Stomach (tissue), 9 donors: ENCODE results near the gene KNOP1. TPM values are rescaled to one million over a fixed set of nuclear protein-coding genes. Genes with fewer than 3 reads are reported as not detected.

Experiments
- DNase-seq, 2 donors: peaks; one replicate each; pipeline versions ENCODE4 v3.0.0 to v3.0.0-alpha.2; 2013 to 2019
- H3K27ac ChIP-seq, 5 donors: fragments of 200-600 bp in 4 of 5; sonication (generic) in 4 of 5; one replicate each; pipeline ENCODE4 v1.5.1; 2013 to 2019; ENCODE audit warnings: mild to moderate bottlenecking in 1 of 5, moderate library complexity in 1 of 5
- H3K27me3 ChIP-seq, 3 donors: fragments of 200-600 bp; sonication (generic); one replicate each; pipeline ENCODE4 v1.5.1; 2017 to 2019; ENCODE audit warnings: mixed run types in 1 of 3
- H3K36me3 ChIP-seq, 4 donors: fragments of 200-600 bp; sonication (generic); 1 replicate in 3 of 4; 2 replicates in 1 of 4; pipeline ENCODE4 v1.5.1; 2016 to 2019
- H3K4me1 ChIP-seq, 4 donors: fragments of 200-600 bp; sonication (generic); one replicate each; pipeline ENCODE4 v1.5.1; 2016 to 2019
- H3K4me3 ChIP-seq, 4 donors: fragments of 200-600 bp; sonication (generic) in 3 of 4; one replicate each; pipeline ENCODE4 v1.5.1; 2016 to 2019; ENCODE audit warnings: mild to moderate bottlenecking in 1 of 4
- H3K9me3 ChIP-seq, 4 donors: fragments of 200-600 bp; sonication (generic); one replicate each; pipeline ENCODE4 v1.5.1; 2016 to 2019
- CTCF ChIP-seq, 7 experiments: fragments of 450-650 bp in 4 of 7; fragments of 200-600 bp in 3 of 7; sonication (generic) in 3 of 7; IDR thresholded peaks; one replicate each; pipeline ENCODE4 v1.5.1; 2016 to 2019; ENCODE audit warnings: antibody characterized with exemption in 7 of 7, control low read depth in 2 of 7, mild to moderate bottlenecking in 1 of 7
- EP300 ChIP-seq: sonication (generic); formaldehyde crosslinking; IDR thresholded peaks from one replicate; pipeline ENCODE4 v1.6.1; 2017; ENCODE audit warnings: antibody characterized with exemption
- POLR2A ChIP-seq, 4 donors: fragments of 450-650 bp; IDR thresholded peaks; one replicate each; pipeline ENCODE4 v1.6.1; 2016; ENCODE audit warnings: antibody characterized with exemption in 4 of 4, control low read depth in 2 of 4, mild to moderate bottlenecking in 1 of 4, moderate library complexity in 1 of 4
- POLR2AphosphoS5 ChIP-seq, 3 donors: sonication (generic); formaldehyde crosslinking; IDR thresholded peaks; one replicate each; pipeline ENCODE4 v1.6.1; 2016; ENCODE audit warnings: antibody characterized with exemption in 3 of 3
- WGBS, 5 donors: extraction: QIAGEN DNeasy Blood & Tissue Kit in 3 of 5; methylation state at CpG; one replicate each; pipeline versions ENCODE4 v1.1.5 to v1.1.7; 2013 to 2018; 5-methylcytosine and 5-hydroxymethylcytosine counted together
- intact Hi-C: fragments of 100-400 bp; cut with DNase I; formaldehyde crosslinking; loops from one replicate; pipeline ENCODE4 v1.15.1; 2023; ENCODE audit warnings: low total_unique reads
- polyA plus RNA-seq, 3 donors: library from polyadenylated mRNA; stranded (reverse); fragments of 200-250 nt; gene quantifications; one replicate each; pipeline ENCODE4 v1.2.3, GENCODE V29; 2013
- total RNA-seq, 5 donors: library from RNA; depleted of rRNA; stranded (reverse); fragments of >200 nt; gene quantifications; one replicate each; pipeline versions ENCODE4 v1.1.0 to v1.2.3, GENCODE V29; 2014 to 2016
- donor health status: healthy with polysubstance abuse.
- donor health status: Bipolar disorder and iron deficiency.
- donor health status: healthy.

Gene KNOP1
- total and polyA plus RNA-seq, 8 donors = 7.2 to 26.3 (median 13.3) TPM

GRCh38 chr16:19655242-19655777 is 62.7 kb downstream of the KNOP1 start:
- H3K27me3 ChIP-seq = no peaks in the 10 kb centered on the region
- 80 to 85% (median 83%) methylated on average over 9 of the region's 9 CpGs for WGBS, 5 donors
- DNase-seq = no peak
- no peak overlapping the region for H3K27ac ChIP-seq
- intact Hi-C loops = no loop called here
- TF ChIP-seq CTCF (IDR thresholded peaks at IDR 0.05) (no peak), POLR2AphosphoS5 (IDR thresholded peaks at IDR 0.05) (no peak), EP300 (no peak), POLR2A (IDR thresholded peaks at IDR 0.05) (no peak)
- peaks cover 22 to 89% (median 85%) of the 10 kb centered on the region in 4 donors for H3K36me3 ChIP-seq
- no peaks in the 10 kb centered on the region for H3K9me3 ChIP-seq
- no peaks in the 10 kb centered on the region for H3K4me1 ChIP-seq
- no peak overlapping the region for H3K4me3 ChIP-seq

GRCh38 chr16:19654147-19654546 is 63.9 kb downstream of the KNOP1 start:
- Histone ChIP-seq H3K4me1 (no peaks in the 10 kb centered on the region), H3K27ac (no peak overlapping the region), H3K4me3 (no peak overlapping the region), H3K9me3 (no peaks in the 10 kb centered on the region), H3K36me3 (peaks cover 22 to 91% (median 88%) of the 10 kb centered on the region in 4 donors), H3K27me3 (no peaks in the 10 kb centered on the region)
- intact Hi-C loops = no loop called here
- WGBS, 5 donors = 85 to 94% (median 90%) methylated on average over 9 of the region's 9 CpGs
- no peak for DNase-seq
- TF ChIP-seq POLR2A (IDR thresholded peaks at IDR 0.05) (no peak), EP300 (no peak), POLR2AphosphoS5 (IDR thresholded peaks at IDR 0.05) (no peak), CTCF (IDR thresholded peaks at IDR 0.05) (no peak)

Other genes with a start within 250 kb of the KNOP1 start
- gene GDE1, start 196.1 kb downstream of the KNOP1 start, total RNA-seq = 10 to 100 TPM; 27.8 to 80.0 (median 37.9) TPM
- 10 to 100 TPM; 35.8 to 59.1 (median 41.7) TPM for gene GDE1, start 196.1 kb downstream of the KNOP1 start, polyA plus RNA-seq
- 10 to 100 TPM in 3 of 5 donors, 1 to 10 TPM in 2; 2.3 to 67.7 (median 24.3) TPM for gene CCP110, start 194.3 kb downstream of the KNOP1 start, total RNA-seq
- gene CCP110, start 194.3 kb downstream of the KNOP1 start, polyA plus RNA-seq = 1 to 10 TPM; 4.2 to 5.8 (median 5.1) TPM
- gene VPS35L, start 162.5 kb downstream of the KNOP1 start, total RNA-seq = 100 to 1,000 TPM in 1 of 5 donors, 10 to 100 TPM in 4; 15.2 to 205 (median 51.9) TPM
- 10 to 100 TPM; 16.0 to 25.8 (median 23.7) TPM for gene VPS35L, start 162.5 kb downstream of the KNOP1 start, polyA plus RNA-seq
- 10 to 100 TPM in 3 of 5 donors, 1 to 10 TPM in 2; 3.5 to 100.0 (median 20.7) TPM for gene IQCK, start within 50 bp of the KNOP1 start, total RNA-seq
- 10 to 100 TPM in 1 of 3 donors, 1 to 10 TPM in 2; 7.7 to 18.0 (median 9.1) TPM for gene IQCK, start within 50 bp of the KNOP1 start, polyA plus RNA-seq
- gene GPRC5B, start 166.6 kb upstream of the KNOP1 start, total RNA-seq = 10 to 100 TPM in 3 of 5 donors, 1 to 10 TPM in 2; 6.1 to 77.2 (median 24.2) TPM
- 10 to 100 TPM; 16.3 to 30.3 (median 24.9) TPM for gene GPRC5B, start 166.6 kb upstream of the KNOP1 start, polyA plus RNA-seq